HUES6 (cell line): Measurements from ENCODE around the gene SPARCL1.
"Not testable (repeated sequence)": the region's sequence is repeated elsewhere in the genome, so short reads cannot be mapped to it uniquely, and the experiment has no call there.

Experiments used
- H3K27ac ChIP-seq: 2 replicates; pipeline ENCODE4 v1.7.0; 2013; ENCODE audit warnings: low read depth, mild to moderate bottlenecking, low read length, inconsistent platforms
- H3K27me3 ChIP-seq: 2 replicates; pipeline ENCODE4 v1.6.1; 2013; ENCODE audit warnings: low read length; ENCODE audit not compliant: control insufficient read depth, insufficient read depth
- H3K36me3 ChIP-seq: 2 replicates; pipeline ENCODE4 v1.6.1; 2013; ENCODE audit warnings: low read length; ENCODE audit not compliant: control insufficient read depth, insufficient read depth
- H3K4me1 ChIP-seq: 2 replicates; pipeline ENCODE4 v1.6.1; 2013; ENCODE audit warnings: low read length; ENCODE audit not compliant: control insufficient read depth, insufficient read depth
- H3K4me3 ChIP-seq: 2 replicates; pipeline ENCODE4 v1.5.1; 2013; ENCODE audit warnings: low read depth, low read length
- H3K9ac ChIP-seq: one replicate; pipeline ENCODE4 v1.6.1; 2013; ENCODE audit warnings: mild to moderate bottlenecking, low read length
- H3K9me3 ChIP-seq: 2 replicates; pipeline ENCODE4 v1.6.1; 2013; ENCODE audit warnings: low read depth, low read length; ENCODE audit not compliant: control insufficient read depth, insufficient read depth

Gene SPARCL1

DNA sequence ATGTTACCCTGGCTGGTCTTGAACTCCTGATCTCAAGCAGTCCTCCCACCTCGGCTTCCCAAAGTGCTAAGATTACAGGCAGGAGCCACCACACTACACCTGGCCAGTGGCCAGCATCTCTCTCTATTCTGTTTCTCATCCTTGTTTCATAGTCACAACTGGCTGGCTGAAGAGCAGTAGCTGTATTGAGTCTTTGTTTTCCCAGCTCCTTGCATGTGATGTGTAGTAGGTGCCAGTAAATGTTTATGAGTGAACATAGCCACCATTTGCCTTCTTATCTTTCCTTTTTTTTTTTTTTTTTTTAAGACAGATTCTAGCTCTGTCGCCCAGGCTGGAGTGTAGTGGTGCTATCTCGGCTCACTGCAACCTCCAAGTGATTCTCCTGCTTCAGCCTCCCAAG lies 83.2 kb downstream of the SPARCL1 start:
- peaks cover 47% of the 10 kb centered on the region for H3K36me3 ChIP-seq
- H3K4me1 ChIP-seq = no peaks in the 10 kb centered on the region
- H3K9me3 ChIP-seq = no peaks in the 10 kb centered on the region
- no peaks in the 10 kb centered on the region for H3K27me3 ChIP-seq
- H3K27ac ChIP-seq = no peak overlapping the region
- no peak overlapping the region for H3K9ac ChIP-seq
- no peak overlapping the region for H3K4me3 ChIP-seq

DNA sequence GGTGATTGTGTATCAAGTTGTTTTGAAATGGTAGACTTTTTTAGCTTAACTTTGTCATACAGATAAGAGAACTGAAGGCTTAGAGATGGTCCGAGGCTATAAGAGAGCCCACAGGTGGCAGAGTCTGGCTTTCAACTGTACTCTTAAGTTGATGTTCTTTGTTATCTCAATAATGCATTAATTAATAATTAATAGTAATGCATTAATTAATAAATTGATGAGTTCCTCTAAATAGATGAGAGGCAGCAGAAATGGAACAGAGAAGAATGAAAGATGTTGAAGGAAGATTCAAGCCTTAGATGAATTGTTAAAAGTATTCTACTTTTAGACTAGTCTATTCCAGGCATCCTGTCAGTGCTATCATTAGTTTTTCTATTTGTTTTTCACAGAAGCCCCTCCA lies 84.4 kb downstream of the SPARCL1 start:
- Histone ChIP-seq H3K36me3 (peaks cover 50% of the 10 kb centered on the region), H3K4me3 (no peak overlapping the region), H3K27me3 (no peaks in the 10 kb centered on the region), H3K9ac (no peak overlapping the region), H3K4me1 (no peaks in the 10 kb centered on the region), H3K9me3 (no peaks in the 10 kb centered on the region), H3K27ac (no peak overlapping the region)

DNA sequence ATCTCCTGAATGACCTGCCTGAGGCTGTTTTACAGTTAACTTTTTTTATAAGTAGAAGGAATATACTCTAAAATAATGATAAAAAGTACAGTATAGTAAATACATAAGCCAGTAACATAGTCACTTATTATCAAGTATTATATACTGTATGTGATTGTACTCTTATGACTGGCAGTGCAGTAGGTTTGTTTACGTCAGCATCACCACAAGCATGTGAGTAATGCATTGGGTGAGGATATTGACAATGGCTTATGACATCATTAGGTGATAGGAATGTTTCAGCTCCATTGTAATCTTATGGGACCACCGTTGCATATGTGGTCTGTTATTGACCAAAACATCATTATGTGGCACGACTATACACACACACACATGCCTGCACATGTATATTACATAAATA lies 86.3 kb downstream of the SPARCL1 start:
- no peak overlapping the region for H3K4me3 ChIP-seq
- H3K36me3 ChIP-seq = peaks cover 56% of the 10 kb centered on the region

DNA sequence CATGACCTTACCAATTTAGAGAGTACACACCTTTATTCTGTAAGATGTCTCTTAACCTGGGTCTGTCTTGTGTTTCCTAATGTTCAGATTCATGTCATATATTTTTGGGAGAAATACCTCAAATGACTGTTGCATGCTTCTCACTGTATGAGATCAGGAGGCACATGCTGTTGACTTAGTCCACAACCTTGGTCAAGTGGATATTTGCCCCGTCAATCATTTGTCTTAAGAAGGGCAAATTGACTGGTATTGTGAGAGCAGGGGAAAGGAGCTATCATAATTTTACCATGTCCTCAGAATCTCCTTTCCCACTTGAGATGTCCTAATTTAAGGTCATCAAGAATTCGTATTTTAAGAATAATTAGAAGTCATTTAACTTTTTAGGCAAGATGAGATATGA lies 95.8 kb downstream of the SPARCL1 start:
- Histone ChIP-seq H3K27me3 (no peaks in the 10 kb centered on the region), H3K4me3 (no peak overlapping the region), H3K9me3 (no peaks in the 10 kb centered on the region), H3K27ac (no peak overlapping the region), H3K36me3 (peaks cover 14% of the 10 kb centered on the region), H3K4me1 (peaks cover 7% of the 10 kb centered on the region; the same call in 1 of the 2 replicates), H3K9ac (no peak overlapping the region)

More for the DNA sequence above, 86.3 kb downstream of the SPARCL1 start:
- Histone ChIP-seq H3K27me3 (no peaks in the 10 kb centered on the region), H3K9ac (no peak overlapping the region), H3K9me3 (no peaks in the 10 kb centered on the region), H3K27ac (no peak overlapping the region), H3K4me1 (no peaks in the 10 kb centered on the region)

DNA sequence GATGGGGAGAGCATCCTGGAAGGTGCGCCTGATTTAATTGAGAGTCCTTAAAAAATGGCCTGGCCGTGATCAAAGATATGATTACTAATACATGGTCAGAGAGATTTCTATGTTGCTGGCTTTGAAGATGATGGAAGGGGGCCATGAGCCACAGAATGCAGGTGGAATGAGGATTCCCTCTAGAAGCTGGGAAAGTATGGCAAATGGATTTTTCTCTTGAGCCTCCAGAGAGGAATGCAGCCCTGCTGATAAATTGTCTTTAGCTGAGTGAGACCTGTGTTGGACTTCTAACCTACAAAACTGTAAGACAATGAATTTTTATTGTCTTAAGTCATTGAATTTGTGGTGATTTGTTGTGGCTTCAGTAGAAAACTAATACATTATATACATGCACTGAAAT lies 99.1 kb downstream of the SPARCL1 start:
- H3K4me1 ChIP-seq = peaks cover 7% of the 10 kb centered on the region; the same call in 1 of the 2 replicates
- no peak overlapping the region for H3K27ac ChIP-seq

DNA sequence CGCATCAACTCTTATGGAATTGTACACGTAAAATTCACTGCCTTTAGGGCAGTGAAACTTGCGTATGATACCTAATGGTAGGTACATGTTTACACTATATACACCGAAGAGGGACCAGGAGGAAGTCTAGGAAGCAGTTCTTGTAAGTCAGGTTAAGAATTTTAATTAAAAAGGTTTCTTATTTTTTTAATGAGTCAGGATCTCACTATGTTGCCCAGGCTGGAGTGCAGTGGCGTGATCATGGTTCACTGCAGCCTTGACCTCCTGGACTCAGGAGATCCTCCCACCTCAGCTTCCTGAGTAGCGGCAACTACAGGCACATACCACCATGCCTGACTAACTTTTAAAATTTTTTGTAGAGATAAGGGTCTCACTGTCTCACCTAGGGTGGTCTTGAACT lies 100.2 kb downstream of the SPARCL1 start:
- no peak overlapping the region for H3K9ac ChIP-seq
- peaks cover 7% of the 10 kb centered on the region; the same call in 1 of the 2 replicates for H3K4me1 ChIP-seq
- H3K9me3 ChIP-seq = no peaks in the 10 kb centered on the region
- H3K36me3 ChIP-seq = no peaks in the 10 kb centered on the region
- H3K4me3 ChIP-seq = no peak overlapping the region
- H3K27me3 ChIP-seq = no peaks in the 10 kb centered on the region
- H3K27ac ChIP-seq = no peak overlapping the region

More for the DNA sequence above, 99.1 kb downstream of the SPARCL1 start:
- Histone ChIP-seq H3K9ac (no peak overlapping the region), H3K27me3 (no peaks in the 10 kb centered on the region), H3K9me3 (no peaks in the 10 kb centered on the region), H3K4me3 (no peak overlapping the region), H3K36me3 (peaks cover 2% of the 10 kb centered on the region; the same call in 1 of the 2 replicates)

DNA sequence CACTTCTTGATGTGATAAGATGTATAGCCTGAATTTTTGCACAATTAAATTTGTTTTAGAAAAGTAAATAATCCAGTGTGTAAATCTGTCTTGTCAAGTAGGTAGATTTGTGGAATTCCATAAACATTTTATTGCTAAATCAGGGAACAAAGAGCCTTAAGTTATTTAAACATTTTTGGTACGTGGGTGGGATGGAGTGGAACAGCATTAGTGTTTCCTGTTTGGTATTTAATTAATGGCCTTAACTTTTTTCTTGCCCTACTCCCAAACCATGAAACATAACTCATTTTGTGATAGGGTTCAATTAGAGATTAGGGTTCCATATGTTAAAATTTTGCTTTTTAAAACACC lies 101.7 kb downstream of the SPARCL1 start:
- Histone ChIP-seq H3K4me1 (peaks cover 7% of the 10 kb centered on the region; the same call in 1 of the 2 replicates), H3K9me3 (no peaks in the 10 kb centered on the region), H3K9ac (no peak overlapping the region), H3K27ac (no peak overlapping the region), H3K27me3 (no peaks in the 10 kb centered on the region), H3K36me3 (no peaks in the 10 kb centered on the region), H3K4me3 (no peak overlapping the region)

DNA sequence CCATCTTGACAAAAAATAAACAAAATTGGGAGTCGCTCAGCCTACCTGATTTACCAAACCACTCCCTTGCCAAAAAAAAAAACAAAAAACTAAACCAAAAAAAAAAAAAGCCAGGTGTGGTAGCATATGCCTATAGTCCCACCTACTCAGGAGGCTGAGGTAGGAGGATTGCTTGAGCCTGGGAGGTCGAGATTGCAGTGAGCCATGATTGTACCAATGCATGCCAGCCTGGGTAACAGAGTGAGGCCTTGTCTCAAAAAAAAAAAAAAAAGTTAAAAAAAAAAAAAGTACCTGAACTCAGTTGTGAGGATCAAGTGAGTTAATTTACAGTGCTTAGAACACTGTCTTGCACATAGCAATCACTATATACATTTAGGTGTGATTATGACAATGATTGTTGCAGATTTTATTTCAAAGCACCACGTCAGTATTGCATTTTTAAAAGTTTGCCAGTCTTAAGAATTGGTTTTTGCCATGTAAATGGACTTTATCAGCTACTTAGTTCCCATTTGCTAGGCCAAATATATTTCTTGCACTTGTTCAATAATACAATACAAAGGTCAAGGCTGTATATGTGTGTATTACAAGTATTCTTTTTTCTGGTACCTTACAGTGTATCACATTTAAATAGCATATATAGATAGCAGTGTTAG lies 102.2 kb downstream of the SPARCL1 start:
- Histone ChIP-seq H3K4me3 (no peak overlapping the region), H3K9me3 (no peaks in the 10 kb centered on the region), H3K27me3 (no peaks in the 10 kb centered on the region), H3K27ac (no peak overlapping the region), H3K36me3 (no peaks in the 10 kb centered on the region), H3K4me1 (peaks cover 6% of the 10 kb centered on the region), H3K9ac (no peak overlapping the region)

DNA sequence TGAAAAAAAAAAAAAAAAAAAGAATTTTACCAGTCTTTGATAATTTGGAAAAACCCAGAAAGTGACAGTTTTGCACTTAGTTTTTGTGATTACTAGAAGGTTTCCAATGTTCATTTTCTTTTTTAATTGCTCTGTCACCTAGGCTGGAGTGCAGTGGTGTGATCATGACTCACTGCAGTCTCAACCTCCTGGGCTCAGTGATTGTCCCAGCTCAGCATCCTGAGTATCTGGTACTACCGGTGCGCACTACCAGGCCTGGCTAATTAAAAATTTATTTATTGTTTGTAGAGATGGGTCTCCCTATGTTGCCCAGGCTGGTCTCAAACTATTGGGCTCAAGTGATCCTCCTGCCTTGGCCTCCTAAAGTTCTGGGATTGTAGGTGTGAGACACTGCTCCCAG lies 103.5 kb downstream of the SPARCL1 start:
- Histone ChIP-seq H3K9ac (no peak overlapping the region), H3K27me3 (no peaks in the 10 kb centered on the region), H3K4me1 (peaks cover 2% of the 10 kb centered on the region), H3K9me3 (no peaks in the 10 kb centered on the region), H3K4me3 (no peak overlapping the region), H3K27ac (no peak overlapping the region), H3K36me3 (no peaks in the 10 kb centered on the region)

DNA sequence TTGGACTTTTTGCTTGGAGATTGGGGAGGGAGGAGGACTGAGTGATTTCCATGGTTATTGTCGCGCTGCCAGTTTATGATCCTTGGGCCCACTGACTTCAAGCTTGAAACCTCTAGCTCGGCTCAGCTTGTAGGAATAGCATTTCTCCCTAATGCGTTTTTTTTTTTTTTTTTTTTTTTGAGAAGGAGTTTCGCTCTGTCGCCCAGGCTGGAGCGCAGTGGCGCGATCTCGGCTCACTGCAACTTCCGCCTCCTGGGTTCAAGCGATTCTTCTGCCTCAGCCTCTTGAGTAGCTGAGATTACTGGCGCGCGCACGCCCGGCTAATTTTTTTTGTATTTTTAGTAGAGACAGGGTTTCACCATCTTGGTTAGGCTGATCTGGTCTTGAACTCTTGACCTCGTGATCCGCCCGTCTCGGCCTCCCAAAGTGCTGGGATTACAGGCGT lies 105.1 kb downstream of the SPARCL1 start:
- not testable (repeated sequence) for H3K9me3 ChIP-seq, H3K27ac ChIP-seq, H3K36me3 ChIP-seq, H3K9ac ChIP-seq, H3K27me3 ChIP-seq
- H3K4me3 ChIP-seq = peak overlapping the region; percentile 80
- peaks cover 15% of the 10 kb centered on the region for H3K4me1 ChIP-seq
